ENCODE data around the gene RNF224. TPM values are rescaled to one million over a fixed set of nuclear protein-coding genes. Genes with fewer than 3 reads are reported as not detected.

RNF224 gene
- total RNA-seq, 1 experiment from 2014 or later, result 0.27 TPM

- H3K27me3 Mint-ChIP-seq (ENCODE audit: insufficient read depth, unreplicated experiment), result no peaks in the 10 kb centered on the region
- no peak for DNase-seq
- no peaks in the 10 kb centered on the region for H3K9me3 Mint-ChIP-seq (ENCODE audit: unreplicated experiment)
- BruUV-seq (replicated peaks), result no TSS peak
- peak overlapping the region; percentile 93 for H3K27ac Mint-ChIP-seq (ENCODE audit: unreplicated experiment)
- H3K4me1 ChIP-seq, result peaks cover 16% of the 10 kb centered on the region
- H3K27me3 ChIP-seq (replicated peaks; ENCODE audit: control insufficient read depth, insufficient read depth, low read length), result no peaks in the 10 kb centered on the region
- H3K9me3 ChIP-seq, result no peaks in the 10 kb centered on the region
- H3K4me3 ChIP-seq (ENCODE audit: low read depth, low read length), result peak overlapping the region; percentile 96
- peak overlapping the region; percentile 98 for H3K4me3 Mint-ChIP-seq (ENCODE audit: unreplicated experiment)
- H3K36me3 Mint-ChIP-seq (ENCODE audit: insufficient read depth, unreplicated experiment), result peaks cover 53% of the 10 kb centered on the region
- peaks cover 20% of the 10 kb centered on the region for H3K4me1 Mint-ChIP-seq (ENCODE audit: low read depth, unreplicated experiment)
- peaks cover 5% of the 10 kb centered on the region for H3K36me3 ChIP-seq (ENCODE audit: control insufficient read depth, insufficient read depth, low read length)
- no peak for TF ChIP-seq CTCF (IDR thresholded peaks at IDR 0.05; ENCODE audit: insufficient read depth in 1 of 2, low read depth in 1 of 2, low read length in 1 of 2, severe bottlenecking in 1 of 2, unreplicated experiment in 1 of 2)
- intact Hi-C loops (cut with micrococcal nuclease; ENCODE audit: unreplicated experiment), result no loop called here
- ChIA-PET POLR2A (interaction anchor here (0.5 to 0.7 kb wide), 2 partner anchors 141 kb away, joined by 3 to 4 read pairs; no protein-coding TSS in a partner anchor), CTCF (interaction anchor here (1.0 kb wide), 1 partner anchor 40 kb away, joined by 3 read pairs; the partner anchor contains the start of gene RNF224)
Measured at GRCh38 chr9:137187386-137187785, 39.9 kb upstream of the RNF224 start.

- Histone ChIP-seq H3K27me3 (replicated peaks; ENCODE audit: control insufficient read depth, insufficient read depth, low read length) (no peaks in the 10 kb centered on the region), H3K4me3 (ENCODE audit: low read depth, low read length) (peak overlapping the region; percentile 96), H3K36me3 (ENCODE audit: control insufficient read depth, insufficient read depth, low read length) (peaks cover 5% of the 10 kb centered on the region), H3K9me3 (no peaks in the 10 kb centered on the region), H3K4me1 (peaks cover 16% of the 10 kb centered on the region)
- TSS peak; percentile 67 for BruUV-seq (replicated peaks)
- H3K9me3 Mint-ChIP-seq (ENCODE audit: unreplicated experiment), result no peaks in the 10 kb centered on the region
- intact Hi-C loops (cut with micrococcal nuclease; ENCODE audit: unreplicated experiment), result loop anchor here (1.0 to 2.0 kb wide), 2 partner anchors 38 to 39 kb away; partner anchors contain the start of gene RNF224
- CTCF ChIA-PET, result interaction anchor here (0.5 to 3.0 kb wide), 11 partner anchors 10 to 124 kb away, joined by 3 to 22 read pairs (median 9); partner anchors contain the start of genes LRRC26, RNF224, SAPCD2 and TPRN
- POLR2A ChIA-PET, result interaction anchor here (0.5 to 1.8 kb wide), 7 partner anchors 12 to 459 kb away, joined by 3 to 21 read pairs (median 4); partner anchors contain the start of genes RNF208, SAPCD2 and TPRN
- no peak for DNase-seq
- peaks cover 20% of the 10 kb centered on the region for H3K4me1 Mint-ChIP-seq (ENCODE audit: low read depth, unreplicated experiment)
- H3K36me3 Mint-ChIP-seq (ENCODE audit: insufficient read depth, unreplicated experiment), result peaks cover 49% of the 10 kb centered on the region
- peak overlapping the region; percentile 93 for H3K27ac Mint-ChIP-seq (ENCODE audit: unreplicated experiment)
- H3K4me3 Mint-ChIP-seq (ENCODE audit: unreplicated experiment), result peak overlapping the region; percentile 98
- no peak for TF ChIP-seq CTCF (IDR thresholded peaks at IDR 0.05; ENCODE audit: insufficient read depth in 1 of 2, low read depth in 1 of 2, low read length in 1 of 2, severe bottlenecking in 1 of 2, unreplicated experiment in 1 of 2)
- H3K27me3 Mint-ChIP-seq (ENCODE audit: insufficient read depth, unreplicated experiment), result no peaks in the 10 kb centered on the region
Measured at GRCh38 chr9:137188086-137188489, 39.2 kb upstream of the RNF224 start.

GRCh38 chr9:137188490-137189296, 38.6 kb upstream of the RNF224 start, which contains the start of the genes ANAPC2 and SSNA1:
TSS of gene ANAPC2 (minus strand) at chr9:137188560. CDS start at chr9:137188532, 28 bp downstream.
TSS of gene SSNA1 (plus strand) at chr9:137188676. CDS start at chr9:137188727, 51 bp downstream.
- ChIA-PET POLR2A (interaction anchor here (0.5 to 1.8 kb wide), 19 partner anchors 10 to 460 kb away, joined by 3 to 21 read pairs (median 3); partner anchors contain the start of genes LRRC26, MAN1B1, NELFB and RNF208), CTCF (interaction anchor here (0.5 to 3.0 kb wide), 23 partner anchors 10 to 160 kb away, joined by 3 to 22 read pairs (median 6); partner anchors contain the start of genes LRRC26, MAN1B1, RNF224 and SAPCD2)
- Histone ChIP-seq H3K9me3 (no peaks in the 10 kb centered on the region), H3K4me1 (peaks cover 16% of the 10 kb centered on the region), H3K4me3 (ENCODE audit: low read depth, low read length) (peak within 1 kb of the TSS; percentile 96), H3K27me3 (replicated peaks; ENCODE audit: control insufficient read depth, insufficient read depth, low read length) (no peaks in the 10 kb centered on the region), H3K36me3 (ENCODE audit: control insufficient read depth, insufficient read depth, low read length) (peaks cover 3% of the 10 kb centered on the region)
- Mint-ChIP-seq H3K27me3 (ENCODE audit: insufficient read depth, unreplicated experiment) (no peaks in the 10 kb centered on the region), H3K4me3 (ENCODE audit: unreplicated experiment) (peak within 1 kb of the TSS; percentile 98), H3K4me1 (ENCODE audit: low read depth, unreplicated experiment) (peaks cover 20% of the 10 kb centered on the region), H3K9me3 (ENCODE audit: unreplicated experiment) (no peaks in the 10 kb centered on the region), H3K27ac (ENCODE audit: unreplicated experiment) (peak within 1 kb of the TSS; percentile 93), H3K36me3 (ENCODE audit: insufficient read depth, unreplicated experiment) (peaks cover 43% of the 10 kb centered on the region)
- intact Hi-C loops (cut with micrococcal nuclease; ENCODE audit: unreplicated experiment), result loop anchor here (1.0 to 2.0 kb wide), 3 partner anchors 12 to 38 kb away; partner anchors contain the start of genes RNF224 and TPRN
- peak; percentile 93 to 97 for DNase-seq
- TF ChIP-seq CTCF (IDR thresholded peaks at IDR 0.05; ENCODE audit: insufficient read depth in 1 of 2, low read depth in 1 of 2, low read length in 1 of 2, severe bottlenecking in 1 of 2, unreplicated experiment in 1 of 2), result peak; percentile 38 to 56
- BruUV-seq (replicated peaks), result TSS peak; percentile 85

All from Caco-2 (cell line).